HepG2 (cell line): Measurements from ENCODE around the gene RFX2. TPM values are rescaled to one million over a fixed set of nuclear protein-coding genes. Genes with fewer than 3 reads are reported as not detected.

Source experiments
- ATAC-seq: fragments of 200-7000 bp; cut with Tn5 transposase; 3 replicates; pipeline ENCODE4 v1.9.1; 2020; ENCODE audit warnings: mild to moderate bottlenecking, moderate library complexity
- BruUV-seq: library from RNA; stranded (reverse); fragments of 400-500 nt; replicated peaks from 2 replicates; lab custom pipeline; 2021; lab: Mats Ljungman, UMichigan
- CTCF ChIA-PET: fragments of 300-600 bp; formaldehyde crosslinking; extraction: SDS; loops from one replicate; lab custom pipeline; 2021; ENCODE audit warnings: low total read pairs, inconsistent platforms, low intra/inter-chr PET ratio; lab: Yijun Ruan, JAX
- POLR2A ChIA-PET: fragments of 350-600 bp; sonication (Branson Sonifier 250); formaldehyde crosslinking; loops from one replicate; lab custom pipeline; 2020; ENCODE audit warnings: antibody characterized with exemption, inconsistent platforms; lab: Yijun Ruan, JAX
- DNase-seq: peaks from one replicate; pipeline ENCODE4 v3.0.0-alpha.2; 2015; ENCODE audit warnings: low spot score
- FAIRE-seq: peaks from 3 replicates; lab custom pipeline; 2011; peaks lifted over from hg19 to GRCh38; lab: Jason Lieb, UNC
- H2AFZ ChIP-seq: one replicate; pipeline ENCODE4 v1.6.1; 2011; ENCODE audit warnings: low read length, inconsistent platforms
- H3K27ac ChIP-seq: fragments of 300-600 bp; 3 replicates; pipeline ENCODE4 v1.8.0; 2011; ENCODE audit warnings: mixed run types, mild to moderate bottlenecking, mixed read lengths, low read length, inconsistent platforms; ENCODE audit not compliant: insufficient read depth; ENCODE audit errors: extremely low read length
- H3K27me3 ChIP-seq, 2 experiments: fragments of 200-600 bp in 1 of 2; 2 replicates in 1 of 2; 3 replicates in 1 of 2; pipeline versions ENCODE4 v1.6.0 to v1.8.0; 2011; ENCODE audit warnings: low read length in 2 of 2, mild to moderate bottlenecking in 2 of 2, moderate library complexity in 2 of 2, inconsistent platforms in 1 of 2; ENCODE audit not compliant: insufficient read depth in 2 of 2, control insufficient read depth in 1 of 2
- H3K36me3 ChIP-seq, 2 experiments: fragments of 200-600 bp in 1 of 2; replicated peaks in 1 of 2; 2 replicates in 1 of 2; 3 replicates in 1 of 2; pipeline versions ENCODE4 v1.5.1 to v1.8.0; 2011; ENCODE audit warnings: low read length in 2 of 2, inconsistent platforms in 1 of 2; ENCODE audit not compliant: insufficient read depth in 2 of 2, control insufficient read depth in 1 of 2
- H3K4me1 ChIP-seq: 2 replicates; pipeline ENCODE4 v1.5.1; 2012; ENCODE audit warnings: low read length, inconsistent platforms; ENCODE audit not compliant: insufficient read depth
- H3K4me2 ChIP-seq: 2 replicates; pipeline ENCODE4 v1.6.0; 2011; ENCODE audit warnings: low read depth, low read length, inconsistent platforms
- H3K4me3 ChIP-seq, 3 experiments: fragments of 200-600 bp in 1 of 3; sonication (generic), shearing (Covaris generic) in 1 of 3; replicated peaks in 1 of 3; 2 replicates each; pipeline ENCODE4 v1.5.1; 2011 to 2016; ENCODE audit warnings: low read length in 3 of 3, inconsistent platforms in 2 of 3, low read depth in 2 of 3, mild to moderate bottlenecking in 2 of 3, control low read depth in 1 of 3, mixed read lengths in 1 of 3; ENCODE audit not compliant: insufficient read depth in 1 of 3
- H3K79me2 ChIP-seq: one replicate; pipeline ENCODE4 v1.6.1; 2011; ENCODE audit warnings: low read length, inconsistent platforms; ENCODE audit not compliant: insufficient read depth
- H3K9ac ChIP-seq: 2 replicates; pipeline ENCODE4 v1.6.0; 2011; ENCODE audit warnings: mild to moderate bottlenecking, low read depth, low read length, inconsistent platforms; ENCODE audit not compliant: insufficient read depth
- H3K9me3 ChIP-seq: 2 replicates; pipeline ENCODE4 v1.5.1; 2012; ENCODE audit warnings: mild to moderate bottlenecking, low read length
- H4K20me1 ChIP-seq: 2 replicates; pipeline ENCODE4 v1.6.0; 2011; ENCODE audit warnings: inconsistent platforms, mild to moderate bottlenecking, low read length, moderate library complexity; ENCODE audit not compliant: insufficient read depth
- RAD51 ChIP-seq: fragments of 450-650 bp; IDR thresholded peaks from 2 replicates; pipeline ENCODE4 v1.6.1; 2016; ENCODE audit warnings: borderline replicate concordance
- SETDB1 ChIP-seq: sonication (generic); formaldehyde crosslinking; IDR thresholded peaks from 2 replicates; pipeline ENCODE4 v1.5.1; 2020; ENCODE audit warnings: missing genetic modification reagents, mild to moderate bottlenecking, borderline replicate concordance
- SRF ChIP-seq: IDR thresholded peaks from 2 replicates; pipeline ENCODE4 v1.6.1; 2011; ENCODE audit warnings: mild to moderate bottlenecking, low read depth, low read length, moderate library complexity
- WGBS: methylation state at CpG from one replicate; pipeline ENCODE4 v1.1.6; 2017; ENCODE audit warnings: low lambda C conversion rate; 5-methylcytosine and 5-hydroxymethylcytosine counted together
- in situ Hi-C: cut with HindIII; loops from 2 replicates; pipeline ENCODE4 v1.10.0; 2017; ENCODE audit warnings: low pct_unique_long_range_greater_than_20kb; ENCODE audit not compliant: extremely low pct_ligation_motif_present
- intact Hi-C: fragments of 100-400 bp; cut with micrococcal nuclease; formaldehyde crosslinking; loops from one replicate; pipeline ENCODE4 v1.10.0; 2022; ENCODE audit not compliant: unreplicated experiment
- polyA plus RNA-seq, 8 experiments: library from polyadenylated mRNA; depleted of rRNA in 3 of 8; stranded (reverse) in 7 of 8; unstranded in 1 of 8; fragments of >200 nt; fragmentation: Illumina TruSeq in 4 of 8; extraction: Trizol in 4 of 8; gene quantifications; 2 replicates each; pipeline versions ENCODE4 v1.2.1 to v1.2.3, GENCODE V29; 2011 to 2016; ENCODE audit warnings: low read depth in 4 of 8, missing spikeins in 1 of 8, mixed read lengths in 1 of 8; ENCODE audit not compliant: insufficient read depth in 1 of 8
- total RNA-seq, 5 experiments: library from RNA; depleted of rRNA; stranded (reverse); fragments of >200 nt; fragmentation: Illumina TruSeq; extraction: Trizol; gene quantifications; 2 replicates each; pipeline ENCODE4 v1.2.3, GENCODE V29; 2016; ENCODE audit warnings: low read depth in 1 of 5
- TF ChIP-seq, protein P1 (sequence below): sonication (generic); formaldehyde crosslinking; IDR thresholded peaks from 2 replicates; pipeline ENCODE4 v1.5.1; 2020; ENCODE audit warnings: mild to moderate bottlenecking, missing genetic modification reagents
- TF ChIP-seq, protein P2 (sequence below): sonication (generic); formaldehyde crosslinking; IDR thresholded peaks from 2 replicates; pipeline ENCODE4 v1.8.1; 2023; ENCODE audit warnings: mild to moderate bottlenecking, missing genetic modification reagents
- TF ChIP-seq, protein P3 (sequence below): sonication (generic); formaldehyde crosslinking; IDR thresholded peaks from 2 replicates; pipeline ENCODE4 v1.4.0; 2020; ENCODE audit warnings: missing genetic modification reagents, borderline replicate concordance

Gene RFX2
- total and polyA plus RNA-seq, 2 of the 13 experiments (the other 11 are each of a cell fraction or from before 2014, with no cell fraction given), result 2.8 to 3.3 TPM

DNA sequence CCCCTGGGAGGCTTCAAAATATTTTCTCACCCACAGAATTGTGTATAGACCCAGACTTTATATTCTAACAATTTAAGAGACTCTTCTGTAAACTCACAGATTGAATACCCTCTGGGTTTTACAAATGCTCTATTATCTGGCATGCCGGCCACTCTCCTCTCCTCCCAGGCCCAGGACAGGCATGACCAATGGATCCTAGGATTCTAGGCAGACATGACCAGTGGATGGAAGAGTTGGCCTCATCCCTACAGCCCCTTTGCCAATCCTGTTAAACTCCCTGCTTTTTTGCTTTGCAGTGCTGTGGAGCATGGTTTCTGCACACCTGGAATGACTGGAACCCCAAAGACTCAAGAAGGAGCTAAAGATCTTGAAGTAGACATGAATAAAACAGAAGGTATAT lies 30.9 kb upstream of the RFX2 start:
- H3K4me2 ChIP-seq, result no peak overlapping the region
- H3K9me3 ChIP-seq, result no peaks in the 10 kb centered on the region
- ChIA-PET CTCF (no interaction called here), POLR2A (no interaction called here)
- no peaks in the 10 kb centered on the region for H3K36me3 ChIP-seq
- BruUV-seq, result no TSS peak
- no peak overlapping the region for H3K9ac ChIP-seq
- H2AFZ ChIP-seq, result peak overlapping the region; percentile 27
- DNase-seq, result no peak
- H3K4me3 ChIP-seq, result no peak overlapping the region
- in situ Hi-C loops (no loop called here), intact Hi-C loops (no loop called here)
- H3K27me3 ChIP-seq, result no peaks in the 10 kb centered on the region; a peak in 1 of 5 replicates
- no peak for ATAC-seq
- no peaks in the 10 kb centered on the region for H3K79me2 ChIP-seq
- no peak overlapping the region for H3K27ac ChIP-seq
- FAIRE-seq, result no peak
- no peaks in the 10 kb centered on the region for H3K4me1 ChIP-seq
- 0% methylated on average over 1 of the region's 1 CpG for WGBS
- no peaks in the 10 kb centered on the region for H4K20me1 ChIP-seq
- TF ChIP-seq, protein P1, sequence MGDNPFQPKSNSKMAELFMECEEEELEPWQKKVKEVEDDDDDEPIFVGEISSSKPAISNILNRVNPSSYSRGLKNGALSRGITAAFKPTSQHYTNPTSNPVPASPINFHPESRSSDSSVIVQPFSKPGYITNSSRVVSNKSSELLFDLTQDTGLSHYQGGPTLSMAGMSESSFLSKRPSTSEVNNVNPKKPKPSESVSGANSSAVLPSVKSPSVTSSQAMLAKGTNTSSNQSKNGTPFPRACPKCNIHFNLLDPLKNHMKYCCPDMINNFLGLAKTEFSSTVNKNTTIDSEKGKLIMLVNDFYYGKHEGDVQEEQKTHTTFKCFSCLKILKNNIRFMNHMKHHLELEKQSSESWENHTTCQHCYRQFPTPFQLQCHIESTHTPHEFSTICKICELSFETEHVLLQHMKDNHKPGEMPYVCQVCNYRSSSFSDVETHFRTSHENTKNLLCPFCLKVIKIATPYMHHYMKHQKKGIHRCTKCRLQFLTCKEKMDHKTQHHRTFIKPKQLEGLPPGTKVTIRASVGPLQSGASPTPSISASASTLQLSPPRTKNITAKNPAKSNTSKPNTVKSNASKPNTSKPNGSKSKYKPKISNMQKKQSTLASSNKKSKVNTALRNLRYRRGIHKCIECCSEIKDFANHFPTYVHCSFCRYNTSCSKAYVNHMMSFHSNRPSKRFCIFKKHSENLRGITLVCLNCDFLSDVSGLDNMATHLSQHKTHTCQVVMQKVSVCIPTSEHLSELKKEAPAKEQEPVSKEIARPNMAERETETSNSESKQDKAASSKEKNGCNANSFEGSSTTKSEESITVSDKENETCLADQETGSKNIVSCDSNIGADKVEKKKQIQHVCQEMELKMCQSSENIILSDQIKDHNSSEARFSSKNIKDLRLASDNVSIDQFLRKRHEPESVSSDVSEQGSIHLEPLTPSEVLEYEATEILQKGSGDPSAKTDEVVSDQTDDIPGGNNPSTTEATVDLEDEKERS (CRISPR knock-in tag), result no peak
- TF ChIP-seq RAD51, result no peak
- TF ChIP-seq, protein P2, sequence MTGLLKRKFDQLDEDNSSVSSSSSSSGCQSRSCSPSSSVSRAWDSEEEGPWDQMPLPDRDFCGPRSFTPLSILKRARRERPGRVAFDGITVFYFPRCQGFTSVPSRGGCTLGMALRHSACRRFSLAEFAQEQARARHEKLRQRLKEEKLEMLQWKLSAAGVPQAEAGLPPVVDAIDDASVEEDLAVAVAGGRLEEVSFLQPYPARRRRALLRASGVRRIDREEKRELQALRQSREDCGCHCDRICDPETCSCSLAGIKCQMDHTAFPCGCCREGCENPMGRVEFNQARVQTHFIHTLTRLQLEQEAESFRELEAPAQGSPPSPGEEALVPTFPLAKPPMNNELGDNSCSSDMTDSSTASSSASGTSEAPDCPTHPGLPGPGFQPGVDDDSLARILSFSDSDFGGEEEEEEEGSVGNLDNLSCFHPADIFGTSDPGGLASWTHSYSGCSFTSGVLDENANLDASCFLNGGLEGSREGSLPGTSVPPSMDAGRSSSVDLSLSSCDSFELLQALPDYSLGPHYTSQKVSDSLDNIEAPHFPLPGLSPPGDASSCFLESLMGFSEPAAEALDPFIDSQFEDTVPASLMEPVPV, result no peak
- TF ChIP-seq, protein P3, sequence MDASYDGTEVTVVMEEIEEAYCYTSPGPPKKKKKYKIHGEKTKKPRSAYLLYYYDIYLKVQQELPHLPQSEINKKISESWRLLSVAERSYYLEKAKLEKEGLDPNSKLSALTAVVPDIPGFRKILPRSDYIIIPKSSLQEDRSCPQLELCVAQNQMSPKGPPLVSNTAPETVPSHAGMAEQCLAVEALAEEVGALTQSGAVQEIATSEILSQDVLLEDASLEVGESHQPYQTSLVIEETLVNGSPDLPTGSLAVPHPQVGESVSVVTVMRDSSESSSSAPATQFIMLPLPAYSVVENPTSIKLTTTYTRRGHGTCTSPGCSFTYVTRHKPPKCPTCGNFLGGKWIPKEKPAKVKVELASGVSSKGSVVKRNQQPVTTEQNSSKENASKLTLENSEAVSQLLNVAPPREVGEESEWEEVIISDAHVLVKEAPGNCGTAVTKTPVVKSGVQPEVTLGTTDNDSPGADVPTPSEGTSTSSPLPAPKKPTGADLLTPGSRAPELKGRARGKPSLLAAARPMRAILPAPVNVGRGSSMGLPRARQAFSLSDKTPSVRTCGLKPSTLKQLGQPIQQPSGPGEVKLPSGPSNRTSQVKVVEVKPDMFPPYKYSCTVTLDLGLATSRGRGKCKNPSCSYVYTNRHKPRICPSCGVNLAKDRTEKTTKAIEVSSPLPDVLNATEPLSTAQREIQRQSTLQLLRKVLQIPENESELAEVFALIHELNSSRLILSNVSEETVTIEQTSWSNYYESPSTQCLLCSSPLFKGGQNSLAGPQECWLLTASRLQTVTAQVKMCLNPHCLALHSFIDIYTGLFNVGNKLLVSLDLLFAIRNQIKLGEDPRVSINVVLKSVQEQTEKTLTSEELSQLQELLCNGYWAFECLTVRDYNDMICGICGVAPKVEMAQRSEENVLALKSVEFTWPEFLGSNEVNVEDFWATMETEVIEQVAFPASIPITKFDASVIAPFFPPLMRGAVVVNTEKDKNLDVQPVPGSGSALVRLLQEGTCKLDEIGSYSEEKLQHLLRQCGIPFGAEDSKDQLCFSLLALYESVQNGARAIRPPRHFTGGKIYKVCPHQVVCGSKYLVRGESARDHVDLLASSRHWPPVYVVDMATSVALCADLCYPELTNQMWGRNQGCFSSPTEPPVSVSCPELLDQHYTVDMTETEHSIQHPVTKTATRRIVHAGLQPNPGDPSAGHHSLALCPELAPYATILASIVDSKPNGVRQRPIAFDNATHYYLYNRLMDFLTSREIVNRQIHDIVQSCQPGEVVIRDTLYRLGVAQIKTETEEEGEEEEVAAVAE (CRISPR knock-in tag), result no peak
- TF ChIP-seq SETDB1 (CRISPR knock-in tag), result 0 out of 2 replicates have a peak, but pooled peaks have one; percentile 15
- TF ChIP-seq SRF, result peak; percentile 89
